H4 (cell line): Measurements from ENCODE around the gene COL13A1. TPM values are rescaled to one million over a fixed set of nuclear protein-coding genes. Genes with fewer than 3 reads are reported as not detected.

ENCODE experiments used
- DNase-seq: peaks from one replicate; pipeline ENCODE4 v3.0.0-alpha.2; 2015; ENCODE audit warnings: low spot score
- total RNA-seq: library from RNA; depleted of rRNA; stranded (reverse); fragments of >200 nt; shearing (Covaris generic); gene quantifications from 2 replicates; pipeline ENCODE4 v1.2.3, GENCODE V29; 2014; rRNA removed

Gene COL13A1
- 0.50 and 0.53 TPM in 2 replicates for total RNA-seq

DNA sequence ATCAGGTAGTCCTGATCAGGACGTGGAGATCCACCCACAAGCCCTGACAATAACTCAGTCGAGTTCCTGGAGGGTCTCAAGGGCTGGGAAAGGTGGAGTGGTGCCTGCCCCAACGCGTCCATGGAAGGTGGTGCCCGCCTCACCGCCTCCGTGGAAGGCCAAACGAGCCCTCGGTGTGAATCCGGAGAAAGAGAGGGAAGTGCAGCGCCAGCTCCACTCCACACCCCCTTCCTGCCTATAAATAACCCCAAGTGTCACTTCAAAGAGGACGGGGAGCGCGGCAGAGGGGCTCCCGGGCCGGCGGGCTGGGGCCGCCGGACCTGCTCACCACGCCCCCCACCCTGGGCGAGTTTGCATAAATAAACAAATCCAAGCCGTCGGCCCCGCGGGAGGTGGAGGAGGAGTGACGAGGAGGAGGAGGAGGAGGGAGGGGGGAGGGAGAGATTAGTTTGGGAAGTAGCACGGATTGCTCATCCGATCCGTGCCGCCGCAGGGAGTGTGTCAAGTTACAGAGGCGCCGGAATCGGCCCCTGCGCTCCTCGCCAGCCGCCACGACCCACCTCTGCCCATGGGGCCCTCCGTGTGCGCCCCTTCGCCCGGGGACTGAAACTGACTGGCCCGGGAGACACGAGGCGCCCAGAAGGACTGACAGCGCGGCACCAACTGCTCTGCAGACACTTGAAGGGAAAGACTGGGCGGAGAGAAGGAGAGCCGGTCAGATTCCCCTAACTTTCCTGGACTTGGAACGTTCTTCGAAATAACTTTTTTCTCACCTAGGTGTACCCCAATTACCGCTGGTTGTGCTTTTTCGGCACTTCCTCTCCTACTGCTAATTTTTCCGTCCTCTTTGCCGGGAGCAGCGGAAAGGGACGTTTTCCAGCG is at the start of gene COL13A1:
TSS of gene COL13A1 (plus strand) at position 473 of the 882 bp plus-strand sequence. CDS start 518 bp downstream, outside the sequence.
- DNase-seq = peak; percentile 53

DNA sequence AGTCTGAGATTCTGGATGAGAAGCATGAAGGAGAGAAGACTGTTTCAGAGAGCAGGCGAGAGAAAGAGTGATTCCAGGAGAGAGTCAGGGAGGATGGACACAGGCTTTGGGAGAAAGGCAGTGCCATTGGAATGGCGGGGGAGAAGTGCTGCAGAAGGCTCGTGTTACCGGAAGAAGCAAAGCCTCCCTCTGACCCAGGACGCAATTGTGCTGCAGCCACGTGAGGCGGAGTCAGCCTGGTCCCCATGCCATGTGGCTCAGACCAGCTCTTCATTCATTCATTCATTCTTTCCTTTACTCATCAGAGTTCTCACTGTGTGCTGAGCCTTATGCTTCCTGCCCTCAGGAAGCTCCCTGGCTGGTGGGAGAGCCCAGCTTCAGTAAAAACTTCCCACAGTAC is 49.2 kb upstream of the COL13A1 start:
- no peak for DNase-seq

DNA sequence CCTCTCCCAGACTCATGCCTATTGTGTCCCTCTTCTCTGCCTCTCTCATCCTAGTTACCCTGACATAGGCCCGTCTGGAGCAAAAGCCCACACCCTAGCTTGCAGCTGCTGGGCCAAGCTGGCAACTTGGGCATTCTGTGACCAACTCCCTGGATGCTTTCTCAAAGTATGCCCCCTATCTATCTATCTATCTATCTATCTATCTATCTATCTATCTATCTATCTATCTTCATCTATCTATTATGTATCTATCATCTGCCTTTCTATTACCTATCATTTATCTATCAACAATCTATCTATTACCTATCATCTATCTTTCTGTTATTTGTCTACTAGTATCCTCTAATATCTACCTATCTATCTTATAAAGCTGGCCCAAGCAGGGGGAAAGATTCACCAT is 45.4 kb upstream of the COL13A1 start:
- no peak for DNase-seq

DNA sequence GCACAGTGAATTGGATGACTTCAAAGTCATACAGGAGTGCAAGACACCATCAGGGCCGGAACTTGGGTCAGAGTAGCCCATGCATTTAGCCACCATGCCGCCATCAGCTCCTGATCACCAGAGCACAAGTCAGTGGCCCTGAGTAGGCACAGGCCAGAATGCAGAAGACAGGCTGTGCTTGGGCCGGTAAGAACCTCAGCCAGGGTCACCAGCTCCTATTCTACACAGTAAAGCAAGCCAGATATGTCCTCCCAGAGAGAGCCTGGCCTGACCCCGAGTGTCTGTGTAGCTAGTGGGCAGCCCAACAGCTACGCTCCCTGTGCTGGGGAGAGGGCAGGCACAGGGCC is 44.5 kb upstream of the COL13A1 start:
- DNase-seq = no peak

DNA sequence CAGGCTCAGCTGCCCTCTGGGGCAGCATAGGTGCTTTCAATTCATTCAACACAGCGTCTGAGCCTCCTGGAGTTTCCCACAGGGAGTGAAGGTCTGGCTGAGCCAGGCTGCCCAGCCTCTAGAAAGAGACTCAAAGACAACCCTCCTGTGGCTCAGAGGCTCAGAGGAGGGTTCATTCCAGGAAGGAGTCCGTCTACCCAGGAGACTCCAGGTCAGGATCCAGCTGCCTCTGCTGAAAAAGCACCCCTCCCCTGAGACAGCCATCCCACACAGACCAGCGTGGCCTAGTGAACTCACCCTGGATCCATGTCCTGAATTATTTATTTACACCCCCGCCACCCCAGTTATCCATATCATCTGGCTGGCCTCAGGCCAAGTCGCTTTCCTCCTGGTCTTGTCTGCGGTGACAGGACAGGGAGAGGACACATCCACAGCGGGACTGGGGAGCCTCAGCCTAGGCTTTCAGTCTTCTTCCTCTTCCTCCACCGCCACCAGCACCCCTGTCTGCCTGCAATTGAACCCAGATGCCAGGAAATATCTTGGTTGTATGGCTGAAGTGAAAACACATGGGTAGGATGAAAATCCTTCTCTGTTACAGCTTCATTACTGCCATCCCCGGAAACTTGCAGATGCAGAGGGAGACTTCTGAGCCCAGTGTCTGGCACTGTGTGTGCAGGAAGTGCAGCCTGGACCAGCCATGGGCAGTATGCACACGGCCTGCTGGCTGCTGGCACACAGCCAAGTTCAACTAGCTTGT is 44.0 kb upstream of the COL13A1 start:
- DNase-seq = peak; percentile 68

DNA sequence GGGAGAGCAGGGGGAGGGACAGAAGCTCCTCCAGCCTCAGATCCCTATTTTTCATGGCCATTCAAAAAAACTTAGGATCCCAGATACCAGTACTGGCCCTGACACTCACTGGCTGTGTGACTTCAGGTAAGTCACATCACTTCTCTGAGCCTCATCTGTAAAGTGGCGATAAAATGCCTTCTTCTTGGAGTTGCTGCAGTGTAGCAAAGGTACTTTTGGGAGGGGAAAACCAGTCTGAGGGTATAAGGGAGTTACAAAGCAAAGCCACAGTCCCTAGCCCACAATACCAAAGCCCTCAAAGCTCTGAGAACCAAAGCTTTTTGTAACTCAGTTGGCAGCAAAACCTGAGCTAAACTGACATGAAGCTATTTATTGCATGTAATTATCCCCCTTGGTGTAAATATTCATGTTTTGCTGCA is 43.4 kb upstream of the COL13A1 start:
- no peak for DNase-seq

DNA sequence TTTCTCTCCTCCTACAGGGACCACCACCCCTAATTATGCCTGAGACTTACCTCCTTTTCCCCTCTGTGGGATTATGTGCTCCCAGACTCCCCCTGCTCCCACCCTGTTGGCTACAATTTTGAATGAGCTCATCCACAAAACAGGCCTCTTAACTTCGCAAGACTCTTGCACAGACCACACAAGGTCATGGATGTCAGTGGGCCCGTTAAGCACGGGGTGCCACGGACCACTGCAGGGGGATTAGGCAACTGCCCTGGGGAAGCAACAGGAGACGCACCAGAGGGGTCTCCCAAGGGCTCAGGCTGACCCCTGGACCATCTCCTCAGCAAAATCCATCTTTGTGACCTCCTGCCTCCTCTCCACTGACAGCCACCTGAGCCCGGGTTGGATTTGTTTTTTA is 42.1 kb upstream of the COL13A1 start:
- DNase-seq = no peak

DNA sequence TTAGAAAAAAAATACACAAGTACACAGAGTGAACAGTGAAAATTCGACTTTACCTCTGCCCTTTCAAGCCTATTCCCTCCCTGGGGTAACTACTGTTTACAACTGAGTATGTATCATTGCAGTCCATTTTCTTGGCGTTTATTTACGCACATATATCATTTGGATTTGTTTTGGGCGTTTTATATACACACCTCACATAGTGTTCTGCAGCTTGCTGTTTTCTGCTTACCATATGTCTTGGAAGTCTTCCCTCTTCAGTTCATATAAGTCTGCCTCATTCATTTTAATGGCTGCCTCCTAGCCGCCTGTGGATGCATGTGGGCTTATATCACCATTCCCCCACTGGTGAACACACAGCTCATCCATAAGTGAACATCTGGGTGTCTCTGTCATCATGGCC is 41.6 kb upstream of the COL13A1 start:
- no peak for DNase-seq

DNA sequence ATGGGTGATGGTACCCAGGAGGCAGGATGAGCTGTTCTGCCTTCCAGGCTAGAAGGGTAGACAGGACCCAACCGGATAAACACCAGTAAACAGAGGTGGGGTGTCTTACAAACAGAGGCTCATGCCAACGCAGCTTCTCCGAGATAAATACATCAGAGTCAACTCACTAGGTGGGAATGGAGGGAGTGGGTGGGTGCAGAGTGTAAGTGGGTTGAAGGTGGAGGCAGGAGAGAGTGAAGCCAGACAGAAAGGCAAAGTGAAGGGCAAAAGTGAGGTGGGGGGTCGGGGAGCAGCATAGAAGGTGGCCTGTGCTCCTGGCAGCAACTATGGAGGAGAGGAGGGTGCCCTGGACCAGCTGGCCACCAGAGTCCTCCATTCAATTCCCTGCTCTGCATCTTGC is 40.4 kb upstream of the COL13A1 start:
- no peak for DNase-seq

DNA sequence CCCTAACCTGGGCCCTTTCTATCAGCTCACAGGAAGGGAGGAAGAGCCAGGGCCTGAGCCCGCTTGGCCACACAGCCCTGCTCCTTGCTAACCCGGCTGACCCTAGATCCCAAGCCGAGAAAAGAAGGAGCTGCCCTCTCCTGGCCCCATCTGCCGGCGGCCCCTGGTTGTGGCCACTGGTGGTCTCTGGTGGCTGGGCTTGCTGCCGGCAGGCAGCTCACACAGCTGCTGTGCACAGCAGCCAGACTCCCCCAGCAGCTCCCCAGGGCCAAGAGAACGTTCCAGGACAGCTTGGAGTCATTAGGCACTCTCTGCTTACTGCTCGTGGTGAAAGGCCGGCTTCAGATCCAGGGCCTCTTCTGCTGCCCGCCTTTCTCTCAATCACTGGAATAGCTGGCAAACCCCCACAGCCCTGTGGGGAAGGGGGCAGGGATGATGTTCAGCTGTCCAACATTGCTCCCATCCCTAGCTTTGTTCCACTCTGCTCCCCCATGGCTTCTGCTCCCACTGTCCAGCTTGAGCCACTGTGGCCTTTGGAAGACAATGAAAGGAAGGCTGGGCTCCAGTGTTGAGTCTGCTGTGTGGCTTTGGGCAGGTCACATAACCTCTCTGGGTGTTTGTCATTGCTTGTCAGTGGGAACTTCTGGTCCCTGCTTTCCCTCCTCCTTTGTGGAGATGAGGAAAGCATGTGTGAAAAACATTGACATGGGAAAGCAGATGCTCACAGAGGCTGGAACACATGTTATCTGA is 35.4 kb upstream of the COL13A1 start:
- DNase-seq = no peak

DNA sequence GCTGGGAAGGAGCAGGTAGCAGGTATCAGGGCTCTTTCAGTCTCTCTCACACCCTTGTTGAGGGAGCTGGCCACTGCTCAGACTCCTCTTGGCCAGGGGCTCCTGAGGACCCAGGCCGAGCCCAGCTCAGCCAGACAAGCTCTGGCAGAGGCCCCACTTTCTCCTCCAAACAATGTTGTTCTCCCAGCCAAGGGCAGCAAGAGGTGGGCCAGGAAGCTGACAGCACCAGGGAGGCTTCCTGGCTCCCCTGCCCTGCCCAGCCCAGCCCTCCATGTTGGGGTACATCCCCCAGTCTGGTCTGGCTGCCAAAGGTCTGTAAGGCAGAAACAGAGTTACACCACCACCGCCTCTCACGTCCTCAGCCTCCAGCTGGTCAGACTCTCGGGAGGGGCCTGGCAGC is 33.9 kb upstream of the COL13A1 start:
- DNase-seq = no peak

DNA sequence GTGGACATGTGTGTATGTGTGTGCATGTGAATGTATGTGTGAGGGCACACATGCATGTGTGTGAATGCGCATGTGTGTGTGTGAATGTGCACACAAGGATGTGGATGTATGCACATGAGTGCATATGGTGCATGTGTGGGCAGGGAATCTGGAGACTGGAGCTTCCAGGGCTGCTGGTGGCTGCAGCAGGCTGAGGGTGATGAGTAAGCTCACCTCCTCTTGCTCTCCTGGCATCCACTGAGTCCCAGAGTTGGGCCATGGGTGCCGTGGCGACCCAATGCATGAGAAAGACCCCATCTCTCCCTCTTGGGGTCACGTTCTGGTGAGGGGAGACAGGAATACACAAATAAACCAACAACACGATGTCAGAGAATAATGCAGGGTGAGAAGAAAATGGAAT is 33.3 kb upstream of the COL13A1 start:
- DNase-seq = no peak

DNA sequence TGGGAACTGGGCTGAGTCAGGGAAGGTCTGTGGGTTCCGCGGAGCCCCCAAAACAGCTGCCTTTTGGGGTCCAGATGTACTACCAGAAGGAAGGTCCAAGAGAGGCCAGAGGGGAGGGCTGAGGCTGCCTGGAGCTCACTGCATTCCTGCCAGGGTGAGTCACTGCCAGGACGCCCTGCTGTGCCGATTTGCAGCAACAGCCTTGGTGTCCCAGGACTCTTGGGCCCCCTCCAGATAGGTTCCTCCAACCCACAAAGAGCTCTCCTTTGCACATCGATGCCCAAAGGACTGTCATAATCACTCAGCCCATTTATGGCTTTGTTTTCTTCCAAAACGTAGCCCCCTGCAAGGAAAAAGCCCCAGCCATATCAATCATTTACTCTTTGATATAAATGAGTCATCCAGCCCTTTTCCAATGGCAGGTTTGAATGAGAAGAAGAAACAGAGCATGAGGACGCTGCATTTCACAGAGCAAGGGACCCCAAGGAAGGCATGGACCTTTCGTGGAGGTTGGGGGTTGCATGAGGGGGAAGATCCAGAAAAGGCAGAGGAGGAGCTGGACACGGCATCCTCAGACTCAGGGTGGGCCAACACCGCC is 32.2 kb upstream of the COL13A1 start:
- DNase-seq = peak; percentile 89

DNA sequence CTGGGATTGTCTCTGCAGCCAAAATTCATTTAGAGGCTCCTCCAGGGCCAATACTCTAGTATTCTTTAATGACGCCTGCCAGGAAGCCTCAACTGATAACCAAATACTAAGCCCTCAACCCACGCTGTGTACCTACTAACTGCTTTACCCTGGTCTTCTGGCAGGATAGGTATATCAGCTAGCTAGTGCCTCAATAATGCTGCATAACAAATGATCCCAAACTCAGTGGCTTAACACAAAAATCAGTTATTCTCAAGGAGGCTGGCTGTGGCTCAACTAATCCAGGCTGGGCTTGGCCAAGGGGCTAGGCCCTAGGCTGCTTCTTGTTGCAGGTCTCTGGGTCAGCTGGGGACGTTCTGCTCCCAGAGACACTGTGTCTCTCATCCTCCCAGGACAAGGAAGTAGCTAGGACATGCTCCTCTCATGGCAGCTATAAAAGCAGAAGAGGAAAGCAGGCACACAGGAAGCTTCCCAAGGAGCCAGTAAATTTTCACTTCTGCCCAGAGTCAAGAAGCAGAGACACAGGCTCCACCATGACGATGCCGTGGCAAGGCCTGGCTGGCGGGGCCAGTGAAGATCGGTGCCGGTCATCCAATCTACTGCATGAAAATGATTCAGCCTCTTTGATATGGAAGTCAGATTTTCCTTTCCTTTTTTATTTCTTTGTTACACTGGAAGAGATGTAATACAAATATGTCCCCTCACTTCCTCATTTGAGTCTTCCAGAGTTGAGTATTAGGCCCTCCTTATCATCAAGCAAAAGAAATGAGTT is 28.6 kb upstream of the COL13A1 start:
- DNase-seq = no peak

DNA sequence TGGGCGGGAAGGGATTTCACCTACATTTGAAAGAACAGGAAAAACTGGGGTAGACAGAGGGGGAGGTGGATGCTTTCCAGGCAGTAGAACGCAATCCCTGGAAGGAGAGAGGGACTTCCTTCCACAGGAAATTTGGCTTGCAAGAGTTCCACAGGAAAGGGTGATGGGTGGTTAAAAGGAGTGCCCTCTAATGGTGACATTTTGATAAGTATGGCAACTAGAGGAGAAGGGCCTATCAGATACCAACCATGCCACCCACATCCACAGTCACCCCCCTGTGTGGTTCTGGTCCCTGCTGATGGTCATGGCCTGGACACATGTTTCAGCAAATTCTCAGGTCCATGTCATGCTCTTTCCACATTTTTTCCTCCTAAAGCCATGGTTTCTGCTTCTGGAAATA is 27.1 kb upstream of the COL13A1 start:
- DNase-seq = no peak

DNA sequence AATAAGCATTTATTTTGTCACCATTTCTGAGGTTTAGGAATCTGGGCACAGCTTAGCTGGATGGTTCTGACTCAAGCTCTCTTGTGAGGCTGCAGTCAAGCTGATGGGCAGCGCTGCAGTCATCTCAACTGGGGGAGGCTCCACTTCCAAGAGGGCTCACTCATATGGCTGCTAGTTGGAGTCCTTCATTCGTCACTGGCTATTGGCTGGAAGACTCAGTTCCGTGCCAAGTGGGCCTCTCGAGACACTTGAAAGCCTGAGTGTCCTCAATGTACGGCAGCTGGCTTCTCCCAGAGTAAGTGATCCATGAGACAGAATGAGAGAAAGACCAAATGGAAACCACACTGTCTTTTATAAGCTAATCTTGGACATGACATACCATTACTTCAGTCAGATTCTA is 21.6 kb upstream of the COL13A1 start:
- no peak for DNase-seq

DNA sequence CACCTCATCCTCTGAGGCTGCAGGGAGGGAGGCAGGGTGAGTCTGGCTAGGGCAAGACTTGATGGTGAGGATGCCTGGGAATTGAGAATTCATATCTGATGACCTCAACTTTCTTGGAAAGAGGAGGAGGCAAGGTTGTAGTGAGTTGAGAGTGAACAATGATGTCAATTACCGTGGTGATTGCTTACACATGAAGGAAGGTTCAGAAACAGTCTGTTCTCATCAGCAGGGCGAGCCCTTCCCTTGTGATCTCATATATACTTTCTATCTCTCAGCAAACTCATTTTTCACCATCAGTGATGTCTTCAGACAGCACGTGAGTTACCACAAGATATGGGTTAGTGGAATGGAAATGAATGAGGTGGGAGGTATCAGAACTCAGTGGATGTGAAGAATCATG is 20.1 kb upstream of the COL13A1 start:
- DNase-seq = no peak

DNA sequence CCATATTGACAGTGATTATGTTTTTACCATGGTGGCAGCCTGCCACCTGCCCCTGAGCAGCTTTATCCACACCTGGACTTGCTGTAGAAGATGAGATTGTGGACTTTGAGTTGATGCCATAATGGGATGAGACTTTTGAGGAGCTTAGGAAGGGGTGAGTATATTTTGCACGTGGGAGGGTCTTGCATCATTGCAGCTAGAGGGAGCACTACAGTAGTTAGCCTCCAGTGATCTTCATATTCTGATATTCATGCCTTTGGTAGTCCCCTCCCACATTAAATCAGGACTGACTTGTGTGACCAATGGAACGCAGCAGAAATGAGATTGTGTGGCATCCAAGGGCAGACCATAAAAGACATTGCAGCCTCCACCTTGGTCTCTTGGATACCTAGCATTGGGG is 18.2 kb upstream of the COL13A1 start:
- no peak for DNase-seq

DNA sequence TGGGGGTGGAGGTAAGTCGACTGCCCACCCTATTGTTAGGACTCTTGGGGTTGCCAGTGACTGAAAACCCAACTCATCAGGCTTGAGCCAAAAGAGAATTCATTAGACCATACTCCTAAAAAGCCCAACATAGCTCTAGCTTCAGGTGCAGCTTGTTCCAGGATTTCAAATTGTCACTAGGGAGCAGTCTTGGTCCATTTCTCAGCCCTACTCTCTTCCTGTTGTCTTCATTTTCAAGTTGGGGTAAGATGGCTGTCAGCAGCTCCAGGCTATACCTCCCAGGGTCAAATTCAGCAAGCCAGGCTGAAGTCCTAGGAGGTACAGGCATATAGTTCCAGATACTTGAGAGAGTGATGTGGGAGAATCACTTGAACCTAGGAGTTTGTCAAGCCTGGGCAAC is 14.9 kb upstream of the COL13A1 start:
- DNase-seq = no peak

DNA sequence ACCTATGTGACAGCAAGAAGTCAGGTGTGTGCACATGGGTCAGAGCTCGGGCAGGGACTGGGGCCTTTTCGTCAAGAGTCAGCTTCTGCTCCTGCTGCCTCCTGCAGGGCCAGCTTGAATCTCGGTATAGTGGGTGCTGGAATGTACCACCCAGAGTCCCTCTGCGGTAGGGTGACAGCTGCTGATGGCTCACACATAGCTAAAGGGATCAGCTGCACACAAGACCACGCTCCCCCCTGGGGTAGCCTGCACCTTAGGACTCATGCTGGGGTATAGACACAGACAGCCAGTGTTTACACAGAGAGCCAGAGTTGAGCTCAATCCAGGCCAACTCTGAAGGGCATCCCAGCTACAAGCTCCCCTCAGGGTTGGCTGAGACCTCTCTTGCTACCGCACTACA is 14.0 kb upstream of the COL13A1 start:
- DNase-seq = no peak

DNA sequence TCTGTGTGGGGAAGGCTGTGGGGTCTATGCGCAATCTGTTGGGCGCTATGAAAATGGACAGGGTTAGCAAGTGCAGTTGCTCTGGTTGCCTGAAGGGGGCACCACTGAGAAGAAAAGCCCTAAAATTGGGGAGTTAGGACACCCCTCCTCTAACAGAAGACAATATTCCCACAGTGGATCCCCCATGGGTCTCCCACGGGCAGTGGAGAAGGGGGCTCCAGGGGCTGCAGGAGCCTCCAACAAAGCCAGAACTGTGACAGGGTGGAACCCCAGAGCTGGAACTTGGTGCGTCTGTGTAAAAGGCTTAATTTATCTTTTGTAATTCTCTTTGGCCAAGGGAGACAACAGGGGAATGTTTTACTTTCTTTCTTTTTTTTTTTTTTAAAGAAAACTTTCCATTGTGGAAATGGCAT is 12.5 kb upstream of the COL13A1 start:
- no peak for DNase-seq
